Peyer's patch (tissue), 4 donors: Measurements from ENCODE around the gene RARB.

Experiments used
- POLR2A ChIP-seq, 2 donors: fragments of 450-650 bp; IDR thresholded peaks; one replicate each; pipeline ENCODE4 v1.5.1; 2017; ENCODE audit warnings: antibody characterized with exemption in 2 of 2, mild to moderate bottlenecking in 2 of 2, moderate library complexity in 2 of 2
- TF ChIP-seq, protein P1 (sequence below), 6 experiments: fragments of 450-650 bp in 4 of 6; fragments of 200-600 bp in 2 of 6; sonication (generic) in 1 of 6; IDR thresholded peaks; one replicate each; pipeline ENCODE4 v1.5.1; 2017 to 2019; ENCODE audit warnings: antibody characterized with exemption in 6 of 6, mild to moderate bottlenecking in 3 of 6, moderate library complexity in 1 of 6

DNA sequence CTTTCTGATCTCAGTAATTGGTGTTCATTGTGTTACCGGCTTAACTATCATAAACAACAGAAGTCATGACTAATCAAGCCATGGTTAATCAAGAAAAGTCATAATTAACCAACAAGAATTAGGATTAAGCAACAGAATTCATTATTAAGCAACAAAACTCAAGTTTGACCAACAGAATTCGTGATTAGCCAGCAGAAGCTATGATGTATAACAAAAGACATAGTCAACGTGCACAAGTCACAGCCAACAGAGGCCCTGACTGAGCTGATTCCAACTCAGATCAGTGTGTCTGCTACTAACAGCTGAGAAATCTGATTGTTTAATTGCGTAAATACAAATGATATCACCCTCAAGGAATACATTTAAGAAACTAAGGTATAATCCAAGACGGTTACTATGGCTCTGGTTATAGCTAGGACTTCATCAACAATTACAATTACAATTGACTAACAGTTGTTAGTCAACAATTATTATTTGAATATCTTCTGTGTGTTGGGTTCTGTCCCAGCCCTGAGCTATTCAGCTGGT lies 67.7 kb downstream of the RARB start:
- TF ChIP-seq, protein P1, sequence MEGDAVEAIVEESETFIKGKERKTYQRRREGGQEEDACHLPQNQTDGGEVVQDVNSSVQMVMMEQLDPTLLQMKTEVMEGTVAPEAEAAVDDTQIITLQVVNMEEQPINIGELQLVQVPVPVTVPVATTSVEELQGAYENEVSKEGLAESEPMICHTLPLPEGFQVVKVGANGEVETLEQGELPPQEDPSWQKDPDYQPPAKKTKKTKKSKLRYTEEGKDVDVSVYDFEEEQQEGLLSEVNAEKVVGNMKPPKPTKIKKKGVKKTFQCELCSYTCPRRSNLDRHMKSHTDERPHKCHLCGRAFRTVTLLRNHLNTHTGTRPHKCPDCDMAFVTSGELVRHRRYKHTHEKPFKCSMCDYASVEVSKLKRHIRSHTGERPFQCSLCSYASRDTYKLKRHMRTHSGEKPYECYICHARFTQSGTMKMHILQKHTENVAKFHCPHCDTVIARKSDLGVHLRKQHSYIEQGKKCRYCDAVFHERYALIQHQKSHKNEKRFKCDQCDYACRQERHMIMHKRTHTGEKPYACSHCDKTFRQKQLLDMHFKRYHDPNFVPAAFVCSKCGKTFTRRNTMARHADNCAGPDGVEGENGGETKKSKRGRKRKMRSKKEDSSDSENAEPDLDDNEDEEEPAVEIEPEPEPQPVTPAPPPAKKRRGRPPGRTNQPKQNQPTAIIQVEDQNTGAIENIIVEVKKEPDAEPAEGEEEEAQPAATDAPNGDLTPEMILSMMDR (IDR thresholded peaks at IDR 0.05) = no peak
- no peak for TF ChIP-seq POLR2A (IDR thresholded peaks at IDR 0.05)
